Stomach (tissue), 9 donors: ENCODE results near the gene TMEM187. TPM values are rescaled to one million over a fixed set of nuclear protein-coding genes. Genes with fewer than 3 reads are reported as not detected.

Experiments
- DNase-seq, 2 donors: peaks; one replicate each; pipeline versions ENCODE4 v3.0.0 to v3.0.0-alpha.2; 2013 to 2019
- H3K27ac ChIP-seq, 5 donors: fragments of 200-600 bp in 4 of 5; sonication (generic) in 4 of 5; one replicate each; pipeline ENCODE4 v1.5.1; 2013 to 2019; ENCODE audit warnings: mild to moderate bottlenecking in 1 of 5, moderate library complexity in 1 of 5
- H3K27me3 ChIP-seq, 3 donors: fragments of 200-600 bp; sonication (generic); one replicate each; pipeline ENCODE4 v1.5.1; 2017 to 2019; ENCODE audit warnings: mixed run types in 1 of 3
- H3K36me3 ChIP-seq, 4 donors: fragments of 200-600 bp; sonication (generic); 1 replicate in 3 of 4; 2 replicates in 1 of 4; pipeline ENCODE4 v1.5.1; 2016 to 2019
- H3K4me1 ChIP-seq, 4 donors: fragments of 200-600 bp; sonication (generic); one replicate each; pipeline ENCODE4 v1.5.1; 2016 to 2019
- H3K4me3 ChIP-seq, 4 donors: fragments of 200-600 bp; sonication (generic) in 3 of 4; one replicate each; pipeline ENCODE4 v1.5.1; 2016 to 2019; ENCODE audit warnings: mild to moderate bottlenecking in 1 of 4
- H3K9me3 ChIP-seq, 4 donors: fragments of 200-600 bp; sonication (generic); one replicate each; pipeline ENCODE4 v1.5.1; 2016 to 2019
- CTCF ChIP-seq, 7 experiments: fragments of 450-650 bp in 4 of 7; fragments of 200-600 bp in 3 of 7; sonication (generic) in 3 of 7; IDR thresholded peaks; one replicate each; pipeline ENCODE4 v1.5.1; 2016 to 2019; ENCODE audit warnings: antibody characterized with exemption in 7 of 7, control low read depth in 2 of 7, mild to moderate bottlenecking in 1 of 7
- EP300 ChIP-seq: sonication (generic); formaldehyde crosslinking; IDR thresholded peaks from one replicate; pipeline ENCODE4 v1.6.1; 2017; ENCODE audit warnings: antibody characterized with exemption
- POLR2A ChIP-seq, 4 donors: fragments of 450-650 bp; IDR thresholded peaks; one replicate each; pipeline ENCODE4 v1.6.1; 2016; ENCODE audit warnings: antibody characterized with exemption in 4 of 4, control low read depth in 2 of 4, mild to moderate bottlenecking in 1 of 4, moderate library complexity in 1 of 4
- POLR2AphosphoS5 ChIP-seq, 3 donors: sonication (generic); formaldehyde crosslinking; IDR thresholded peaks; one replicate each; pipeline ENCODE4 v1.6.1; 2016; ENCODE audit warnings: antibody characterized with exemption in 3 of 3
- WGBS, 5 donors: extraction: QIAGEN DNeasy Blood & Tissue Kit in 3 of 5; methylation state at CpG; one replicate each; pipeline versions ENCODE4 v1.1.5 to v1.1.7; 2013 to 2018; 5-methylcytosine and 5-hydroxymethylcytosine counted together
- intact Hi-C: fragments of 100-400 bp; cut with DNase I; formaldehyde crosslinking; loops from one replicate; pipeline ENCODE4 v1.15.1; 2023; ENCODE audit warnings: low total_unique reads
- polyA plus RNA-seq, 3 donors: library from polyadenylated mRNA; stranded (reverse); fragments of 200-250 nt; gene quantifications; one replicate each; pipeline ENCODE4 v1.2.3, GENCODE V29; 2013
- total RNA-seq, 5 donors: library from RNA; depleted of rRNA; stranded (reverse); fragments of >200 nt; gene quantifications; one replicate each; pipeline versions ENCODE4 v1.1.0 to v1.2.3, GENCODE V29; 2014 to 2016
- donor health status: healthy with polysubstance abuse.
- donor health status: Bipolar disorder and iron deficiency.
- donor health status: healthy.

TMEM187 gene
- total and polyA plus RNA-seq, 8 donors: 0.89 to 16.2 (median 4.6) TPM; not detected in 1

- Histone ChIP-seq H3K36me3 (peaks cover 0 to 66% (median 39%) of the 10 kb centered on the region in 4 donors), H3K4me3 (no peak overlapping the region), H3K9me3 (no peaks in the 10 kb centered on the region), H3K27ac (peak overlapping the region in 1 of 5 donors; percentile 8), H3K4me1 (peaks cover 0 to 19% (median 11%) of the 10 kb centered on the region in 4 donors), H3K27me3 (peaks cover 0 to 5% (median 0%) of the 10 kb centered on the region in 3 donors)
- intact Hi-C loops: no loop called here
- WGBS, 5 donors: 47 to 100% (median 64%) methylated on average over 1 to 17 of the region's 17 CpGs
- TF ChIP-seq EP300 (no peak), POLR2AphosphoS5 (IDR thresholded peaks at IDR 0.05) (no peak), POLR2A (IDR thresholded peaks at IDR 0.05) (no peak), CTCF (IDR thresholded peaks at IDR 0.05) (no peak)
- DNase-seq: peak in 1 of 2 donors; percentile 22
These were observed 40.5 kb downstream of the TMEM187 start for GRCh38 chrX:154013001-154013421.

GRCh38 chrX:154013614-154014360 is 41.2 kb downstream of the TMEM187 start:
- H3K36me3 ChIP-seq: peaks cover 0 to 68% (median 39%) of the 10 kb centered on the region in 4 donors
- H3K4me3 ChIP-seq: no peak overlapping the region
- H3K27ac ChIP-seq: no peak overlapping the region
- TF ChIP-seq POLR2AphosphoS5 (IDR thresholded peaks at IDR 0.05) (no peak), CTCF (IDR thresholded peaks at IDR 0.05) (peak in 6 of 7 experiments; percentile 28 to 92 (median 74))
- WGBS, 5 donors: 29 to 44% (median 37%) methylated on average over 15 to 20 of the region's 20 CpGs
- peak; percentile 41 to 74 for DNase-seq
- H3K4me1 ChIP-seq: peaks cover 3 to 26% (median 19%) of the 10 kb centered on the region in 4 donors
- H3K9me3 ChIP-seq: no peaks in the 10 kb centered on the region
- intact Hi-C loops: no loop called here
- H3K27me3 ChIP-seq: peaks cover 0 to 5% (median 0%) of the 10 kb centered on the region in 3 donors

- WGBS, 5 donors: 80 to 94% (median 86%) methylated on average over 11 to 24 of the region's 24 CpGs
- DNase-seq: no peak
- H3K27me3 ChIP-seq: peaks cover 0 to 5% (median 0%) of the 10 kb centered on the region in 3 donors
- H3K27ac ChIP-seq: no peak overlapping the region
- no peaks in the 10 kb centered on the region for H3K9me3 ChIP-seq
- H3K36me3 ChIP-seq: peaks cover 0 to 68% (median 39%) of the 10 kb centered on the region in 4 donors
- H3K4me3 ChIP-seq: no peak overlapping the region
- H3K4me1 ChIP-seq: peaks cover 5 to 31% (median 23%) of the 10 kb centered on the region in 4 donors
- TF ChIP-seq EP300 (no peak), POLR2AphosphoS5 (IDR thresholded peaks at IDR 0.05) (no peak), CTCF (IDR thresholded peaks at IDR 0.05) (no peak), POLR2A (IDR thresholded peaks at IDR 0.05) (no peak)
- intact Hi-C loops: no loop called here
These were observed 42.2 kb downstream of the TMEM187 start for GRCh38 chrX:154014429-154015380.

- no peak for TF ChIP-seq EP300
- no peak overlapping the region for H3K4me3 ChIP-seq
- H3K9me3 ChIP-seq: no peaks in the 10 kb centered on the region
- DNase-seq: no peak
- intact Hi-C loops: no loop called here
- 73 to 86% (median 79%) methylated on average over 8 to 16 of the region's 16 CpGs for WGBS, 5 donors
- peaks cover 0 to 5% (median 0%) of the 10 kb centered on the region in 3 donors for H3K27me3 ChIP-seq
- H3K27ac ChIP-seq: no peak overlapping the region
- peaks cover 5 to 38% (median 30%) of the 10 kb centered on the region in 4 donors for H3K4me1 ChIP-seq
- peaks cover 0 to 62% (median 38%) of the 10 kb centered on the region in 4 donors for H3K36me3 ChIP-seq
These were observed 43.2 kb downstream of the TMEM187 start for GRCh38 chrX:154015581-154016264.
